PFSK-1 (cell line): Measurements from ENCODE around the gene PRPF8.

ENCODE experiments used
- FOXP2 ChIP-seq: optimal IDR thresholded peaks from 2 replicates; pipeline ENCODE3; 2011; ENCODE audit warnings: borderline replicate concordance, control low read depth, inconsistent platforms; ENCODE audit not compliant: insufficient read depth; ENCODE audit errors: extremely low read length, extremely low read depth
- POLR2AphosphoS5 ChIP-seq: IDR thresholded peaks from 2 replicates; pipeline ENCODE4 v1.6.1; 2012; ENCODE audit warnings: low read depth, mild to moderate bottlenecking, control low read depth, low read length, moderate library complexity
- REST ChIP-seq, 2 experiments: IDR thresholded peaks; 2 replicates each; pipeline versions ENCODE4 v1.6.1 to v1.8.0; 2011 to 2012; ENCODE audit warnings: low read depth in 2 of 2, low read length in 2 of 2, control low read depth in 1 of 2, inconsistent platforms in 1 of 2, mild to moderate bottlenecking in 1 of 2, moderate library complexity in 1 of 2; ENCODE audit not compliant: insufficient read depth in 1 of 2
- SIN3A ChIP-seq: IDR thresholded peaks from 2 replicates; pipeline ENCODE4 v1.6.1; 2012; ENCODE audit warnings: mild to moderate bottlenecking, low read length, moderate library complexity, borderline replicate concordance; ENCODE audit not compliant: insufficient read depth
- TAF1 ChIP-seq: IDR thresholded peaks from 2 replicates; pipeline ENCODE4 v1.6.1; 2012; ENCODE audit warnings: low read length, control low read depth, borderline replicate concordance; ENCODE audit not compliant: insufficient read depth

The PRPF8 gene

GRCh38 chr17:1727258-1727789, 42.7 kb upstream of the PRPF8 start:
- TF ChIP-seq SIN3A (no peak), REST (IDR thresholded peaks at IDR 0.05; ENCODE audit: insufficient read depth in 1 of 2, low read depth in 2 of 2, low read length in 2 of 2) (no peak), FOXP2 (no peak), TAF1 (no peak), POLR2AphosphoS5 (no peak)

GRCh38 chr17:1726626-1727257, 42.1 kb upstream of the PRPF8 start:
- TF ChIP-seq SIN3A: no peak
- TF ChIP-seq FOXP2: no peak
- TF ChIP-seq REST (IDR thresholded peaks at IDR 0.05; ENCODE audit: insufficient read depth in 1 of 2, low read depth in 2 of 2, low read length in 2 of 2): no peak
- TF ChIP-seq POLR2AphosphoS5: no peak
- no peak for TF ChIP-seq TAF1

GRCh38 chr17:1725642-1726511, 41.2 kb upstream of the PRPF8 start:
- TF ChIP-seq FOXP2: no peak
- TF ChIP-seq POLR2AphosphoS5: no peak

GRCh38 chr17:1724869-1725641, 40.4 kb upstream of the PRPF8 start:
- no peak for TF ChIP-seq POLR2AphosphoS5
- TF ChIP-seq REST (IDR thresholded peaks at IDR 0.05; ENCODE audit: insufficient read depth in 1 of 2, low read depth in 2 of 2, low read length in 2 of 2): no peak

- TF ChIP-seq TAF1 (peak; percentile 35; the same call in 1 of the 2 replicates), SIN3A (peak; percentile 99; the same call in 1 of the 2 replicates), POLR2AphosphoS5 (0 out of 2 replicates have a peak, but pooled peaks have one; percentile 38), REST (IDR thresholded peaks at IDR 0.05; ENCODE audit: insufficient read depth in 1 of 2, low read depth in 2 of 2, low read length in 2 of 2) (no peak), FOXP2 (peak; percentile 79)
Measured at GRCh38 chr17:1724351-1724868, 39.7 kb upstream of the PRPF8 start, which contains the start of gene WDR81. WDR81 (plus strand) TSS chr17:1724704; CDS start chr17:1724960, 256 bp downstream.
